ENCODE results near the gene PIGR.

Gene PIGR

GRCh38 chr1:206892351-206892984, 53.8 kb downstream of the PIGR start:
- no peak for DNase-seq (ENCODE audit: low read depth)
- no peak for TF ChIP-seq CTCF (IDR thresholded peaks at IDR 0.05; ENCODE audit: control insufficient read depth, extremely low read depth, insufficient read depth)
- H3K4me3 ChIP-seq (ENCODE audit: low read depth, low read length): no peak overlapping the region

GRCh38 chr1:206891412-206891811, 54.9 kb downstream of the PIGR start:
- no peak for DNase-seq (ENCODE audit: low read depth)
- no peak for TF ChIP-seq CTCF (IDR thresholded peaks at IDR 0.05; ENCODE audit: control insufficient read depth, extremely low read depth, insufficient read depth)
- no peak overlapping the region for H3K4me3 ChIP-seq (ENCODE audit: low read depth, low read length)

GRCh38 chr1:206890125-206891060, 55.9 kb downstream of the PIGR start:
- TF ChIP-seq CTCF (IDR thresholded peaks at IDR 0.05; ENCODE audit: control insufficient read depth, extremely low read depth, insufficient read depth): no peak
- H3K4me3 ChIP-seq (ENCODE audit: low read depth, low read length): peak overlapping the region; percentile 35
- DNase-seq (ENCODE audit: low read depth): peak; percentile 87

GRCh38 chr1:206887701-206888100, 58.6 kb downstream of the PIGR start:
- DNase-seq (ENCODE audit: low read depth): no peak
- TF ChIP-seq CTCF (IDR thresholded peaks at IDR 0.05; ENCODE audit: control insufficient read depth, extremely low read depth, insufficient read depth): no peak
- no peak overlapping the region for H3K4me3 ChIP-seq (ENCODE audit: low read depth, low read length)

- H3K4me3 ChIP-seq (ENCODE audit: low read depth, low read length): no peak overlapping the region
- no peak for DNase-seq (ENCODE audit: low read depth)
- no peak for TF ChIP-seq CTCF (IDR thresholded peaks at IDR 0.05; ENCODE audit: control insufficient read depth, extremely low read depth, insufficient read depth)
Observed at GRCh38 chr1:206886831-206887230, 59.4 kb downstream of the PIGR start.

- TF ChIP-seq CTCF (IDR thresholded peaks at IDR 0.05; ENCODE audit: control insufficient read depth, extremely low read depth, insufficient read depth): no peak
- H3K4me3 ChIP-seq (ENCODE audit: low read depth, low read length): no peak overlapping the region
- DNase-seq (ENCODE audit: low read depth): no peak
Observed at GRCh38 chr1:206885341-206886060, 60.8 kb downstream of the PIGR start.

All from LNCaP clone FGC (cell line).